LNCAP (cell line): ENCODE measurements around the gene RDH11.

Source experiments
- TF ChIP-seq, protein P1 (sequence below): fragments of 450-650 bp; IDR thresholded peaks from 2 replicates; pipeline ENCODE4 v1.5.1; 2017; ENCODE audit warnings: mild to moderate bottlenecking

The RDH11 gene

DNA sequence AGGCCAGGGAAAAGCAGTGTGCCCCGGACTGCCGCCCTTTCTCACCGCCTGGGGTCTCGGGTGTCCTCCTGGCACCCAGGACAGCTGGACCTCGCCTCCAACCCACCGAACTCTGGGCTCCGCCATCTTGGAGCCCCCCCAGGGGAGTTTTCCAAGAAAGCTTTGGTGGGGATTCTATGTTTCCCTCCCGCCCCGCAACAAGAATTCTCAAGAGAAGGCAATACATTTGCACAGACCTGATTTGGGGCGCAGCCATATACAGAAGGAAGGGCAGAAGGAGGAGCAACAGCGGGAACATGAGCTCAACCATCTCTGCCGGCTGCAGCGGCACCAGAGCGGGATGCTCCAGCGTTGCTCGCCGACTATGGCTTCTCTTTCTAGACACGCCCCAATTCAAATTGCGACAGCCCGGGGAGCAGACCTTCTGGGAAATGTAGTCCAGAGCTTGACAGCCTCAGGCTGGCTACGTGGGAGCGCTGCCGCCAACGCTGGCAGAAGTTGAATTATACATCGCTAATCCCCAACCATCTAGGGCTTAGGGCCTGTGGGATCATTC is at the start of gene RDH11:
TSS of gene RDH11 (minus strand) at position 371 of the 556 bp plus-strand sequence. CDS start at position 310, 61 bp downstream.
- TF ChIP-seq, protein P1, sequence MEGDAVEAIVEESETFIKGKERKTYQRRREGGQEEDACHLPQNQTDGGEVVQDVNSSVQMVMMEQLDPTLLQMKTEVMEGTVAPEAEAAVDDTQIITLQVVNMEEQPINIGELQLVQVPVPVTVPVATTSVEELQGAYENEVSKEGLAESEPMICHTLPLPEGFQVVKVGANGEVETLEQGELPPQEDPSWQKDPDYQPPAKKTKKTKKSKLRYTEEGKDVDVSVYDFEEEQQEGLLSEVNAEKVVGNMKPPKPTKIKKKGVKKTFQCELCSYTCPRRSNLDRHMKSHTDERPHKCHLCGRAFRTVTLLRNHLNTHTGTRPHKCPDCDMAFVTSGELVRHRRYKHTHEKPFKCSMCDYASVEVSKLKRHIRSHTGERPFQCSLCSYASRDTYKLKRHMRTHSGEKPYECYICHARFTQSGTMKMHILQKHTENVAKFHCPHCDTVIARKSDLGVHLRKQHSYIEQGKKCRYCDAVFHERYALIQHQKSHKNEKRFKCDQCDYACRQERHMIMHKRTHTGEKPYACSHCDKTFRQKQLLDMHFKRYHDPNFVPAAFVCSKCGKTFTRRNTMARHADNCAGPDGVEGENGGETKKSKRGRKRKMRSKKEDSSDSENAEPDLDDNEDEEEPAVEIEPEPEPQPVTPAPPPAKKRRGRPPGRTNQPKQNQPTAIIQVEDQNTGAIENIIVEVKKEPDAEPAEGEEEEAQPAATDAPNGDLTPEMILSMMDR = no peak

- TF ChIP-seq, protein P1 = no peak
Measured at GRCh38 chr14:67744046-67744445, 48.5 kb upstream of the RDH11 start.

DNA sequence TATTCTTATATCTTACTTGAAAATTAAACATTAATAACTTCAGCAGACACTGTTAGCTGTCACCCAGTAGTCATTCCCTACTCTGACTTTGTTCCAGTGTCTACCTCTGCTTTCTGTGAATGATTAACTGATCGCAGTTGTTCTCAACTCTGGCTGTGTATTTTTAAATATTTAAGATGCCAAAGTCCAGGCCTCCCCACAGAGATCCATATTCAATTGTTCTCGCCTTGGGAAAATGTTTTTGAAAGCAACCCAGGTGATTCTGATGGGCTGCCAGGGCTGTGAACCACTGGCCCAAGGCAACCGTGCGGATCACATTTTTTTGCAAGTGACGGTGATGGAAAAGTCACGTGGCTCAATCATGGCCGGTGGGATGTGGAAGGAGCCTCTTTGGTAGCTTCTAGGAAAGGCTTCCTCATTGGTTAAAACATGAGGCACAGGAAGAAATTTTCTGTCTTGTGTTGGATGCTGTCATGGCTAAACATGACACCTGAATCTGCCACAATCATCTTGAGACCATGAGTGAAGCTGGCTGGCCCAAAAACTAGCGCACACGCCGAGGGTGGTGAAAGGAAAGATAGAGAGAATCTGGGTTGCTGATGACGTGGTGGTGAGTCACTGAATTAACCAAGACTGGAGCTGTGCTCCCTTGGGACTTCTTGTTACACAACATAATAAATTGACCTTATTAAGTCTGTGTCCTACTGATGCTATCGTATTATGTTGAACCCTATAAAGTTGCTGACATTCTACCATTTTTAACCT is 43.4 kb upstream of the RDH11 start:
- TF ChIP-seq, protein P1 = no peak

GRCh38 chr14:67736771-67737170 is 41.2 kb upstream of the RDH11 start:
- TF ChIP-seq, protein P1 = no peak

DNA sequence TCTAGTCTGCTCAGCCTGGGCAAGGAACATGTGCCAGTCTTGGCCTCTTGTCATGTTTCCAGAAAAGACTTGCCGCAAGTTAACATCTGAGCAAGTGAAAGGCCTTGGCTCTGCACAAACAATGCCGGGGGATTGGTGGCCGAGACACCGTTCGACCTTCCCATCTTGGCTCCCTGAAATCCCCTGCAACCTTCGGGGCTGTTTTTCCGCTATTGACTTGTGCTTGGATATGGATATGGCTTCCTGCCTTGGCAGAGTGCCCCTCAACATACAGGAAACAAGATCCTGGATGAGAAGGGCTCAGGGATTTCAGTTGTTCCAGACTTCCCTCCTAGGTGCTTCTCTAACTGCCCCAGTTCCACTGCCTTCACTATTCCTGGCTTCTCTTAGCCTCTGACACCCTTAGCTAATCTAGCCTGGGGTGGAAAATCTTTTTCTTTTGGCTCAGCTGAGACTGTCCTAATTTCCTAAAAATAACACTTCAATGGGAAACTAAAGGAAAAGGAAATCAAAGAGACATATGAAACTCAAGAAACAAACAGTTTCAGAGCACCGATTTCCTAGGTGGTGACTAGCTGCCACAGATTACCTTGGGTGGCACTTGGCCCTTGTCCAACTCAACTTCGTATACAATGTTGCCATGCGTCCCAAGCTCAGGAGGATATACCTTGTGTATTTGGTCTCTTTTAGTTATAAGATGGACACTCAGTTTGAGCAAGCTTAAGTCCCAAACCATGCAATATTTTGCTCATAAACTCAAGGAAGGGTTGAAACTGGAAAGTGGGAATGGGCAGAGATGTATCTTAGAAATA is 40.0 kb upstream of the RDH11 start:
- TF ChIP-seq, protein P1 = no peak

- TF ChIP-seq, protein P1 = no peak
Measured at GRCh38 chr14:67734675-67735074, 39.1 kb upstream of the RDH11 start.

GRCh38 chr14:67733616-67734015 is 38.1 kb upstream of the RDH11 start:
- TF ChIP-seq, protein P1 = no peak
